PC-3 (cell line): Measurements from ENCODE around the gene OR52I1. TPM values are rescaled to one million over a fixed set of nuclear protein-coding genes. Genes with fewer than 3 reads are reported as not detected.

ENCODE experiments used
- ATAC-seq: fragments of 200-7000 bp; cut with Tn5 transposase; 2 replicates; pipeline ENCODE4 v1.9.1; 2020; ENCODE audit warnings: mild to moderate bottlenecking, moderate library complexity
- BruUV-seq: library from RNA; stranded (reverse); fragments of 400-500 nt; replicated peaks from 2 replicates; lab custom pipeline; 2021; lab: Mats Ljungman, UMichigan
- CTCF ChIA-PET: fragments of 300-600 bp; sonication (Branson Sonifier 250); formaldehyde crosslinking; loops from one replicate; lab custom pipeline; 2022; ENCODE audit warnings: antibody characterized with exemption; lab: Charles Lee
- POLR2A ChIA-PET: fragments of 300-600 bp; sonication (Branson Sonifier 250); formaldehyde crosslinking; loops from one replicate; lab custom pipeline; 2022; ENCODE audit warnings: antibody characterized with exemption; ENCODE audit not compliant: unreplicated experiment; lab: Charles Lee
- DNase-seq: peaks from one replicate; pipeline ENCODE4 v3.0.0-alpha.2; 2015
- H2AFZ ChIP-seq: fragments of 300-600 bp; sonication (generic); 2 replicates; pipeline ENCODE4 v1.6.0; 2016; ENCODE audit warnings: antibody characterized with exemption, low read length
- H3F3A ChIP-seq: fragments of 300-600 bp; sonication (generic); one replicate; pipeline ENCODE4 v1.6.0; 2017; ENCODE audit warnings: antibody characterized with exemption, low read length, control low read depth, mild to moderate bottlenecking; ENCODE audit not compliant: unreplicated experiment
- H3K27ac ChIP-seq: fragments of 300-600 bp; sonication (generic); 2 replicates; pipeline ENCODE4 v1.5.1; 2016; ENCODE audit warnings: mild to moderate bottlenecking, low read length
- H3K27me3 ChIP-seq: fragments of 300-600 bp; sonication (generic); 2 replicates; pipeline ENCODE4 v1.6.1; 2016; ENCODE audit warnings: low read length, mixed read lengths
- H3K36me3 ChIP-seq: fragments of 300-600 bp; sonication (generic); 2 replicates; pipeline ENCODE4 v1.6.1; 2016; ENCODE audit warnings: low read depth, mixed run types, low read length, mixed read lengths
- H3K4me1 ChIP-seq: fragments of 300-600 bp; sonication (generic); 2 replicates; pipeline ENCODE4 v1.5.1; 2016; ENCODE audit warnings: low read length; ENCODE audit not compliant: insufficient read depth
- H3K4me2 ChIP-seq: fragments of 300-600 bp; sonication (generic); 2 replicates; pipeline ENCODE4 v1.6.0; 2016; ENCODE audit warnings: low read length
- H3K4me3 ChIP-seq: fragments of 300-600 bp; sonication (generic); 2 replicates; pipeline ENCODE4 v1.5.1; 2016; ENCODE audit warnings: mild to moderate bottlenecking, low read length, mixed read lengths
- H3K79me2 ChIP-seq: fragments of 300-600 bp; sonication (generic); 2 replicates; pipeline ENCODE4 v1.6.1; 2017; ENCODE audit warnings: low read length, mixed read lengths
- H3K9ac ChIP-seq: fragments of 300-600 bp; sonication (generic); 2 replicates; pipeline ENCODE4 v1.6.0; 2016; ENCODE audit warnings: mild to moderate bottlenecking, low read length
- H3K9me2 ChIP-seq: fragments of 300-600 bp; sonication (generic); replicated peaks from 2 replicates; pipeline ENCODE4 v1.6.1; 2016; ENCODE audit warnings: mixed run types, low read length, mixed read lengths
- H3K9me3 ChIP-seq: fragments of 300-600 bp; sonication (generic); 2 replicates; pipeline ENCODE4 v1.6.1; 2016; ENCODE audit warnings: low read length, mixed read lengths
- H4K20me1 ChIP-seq: fragments of 300-600 bp; sonication (generic); 2 replicates; pipeline ENCODE4 v1.6.1; 2016; ENCODE audit warnings: low read length, mixed read lengths
- CTCF ChIP-seq: fragments of 300-600 bp; sonication (generic); conservative IDR thresholded peaks from 2 replicates; pipeline ENCODE4 v1.5.1; 2017; ENCODE audit warnings: antibody characterized with exemption, low read depth, mild to moderate bottlenecking, low read length
- EZH2 ChIP-seq: fragments of 300-600 bp; sonication (generic); IDR thresholded peaks from one replicate; pipeline ENCODE4 v1.6.1; 2017; ENCODE audit warnings: antibody characterized with exemption, mild to moderate bottlenecking, low read length; ENCODE audit not compliant: unreplicated experiment
- EZH2phosphoT487 ChIP-seq: fragments of 300-600 bp; sonication (generic); IDR thresholded peaks from 2 replicates; pipeline ENCODE4 v1.6.1; 2018; ENCODE audit warnings: mild to moderate bottlenecking, antibody characterized with exemption, low read length, borderline replicate concordance
- intact Hi-C: fragments of 100-400 bp; cut with micrococcal nuclease; formaldehyde crosslinking; loops from 2 replicates; pipeline ENCODE4 v1.9.0; 2023
- total RNA-seq: library from RNA; depleted of rRNA; stranded (reverse); fragments of >200 nt; gene quantifications from 2 replicates; pipeline ENCODE4 v1.2.3, GENCODE V29; 2014

The OR52I1 gene
- total RNA-seq, 1 experiment from 2014 or later = not detected

GRCh38 chr11:4619514-4619913 lies 25.7 kb downstream of the OR52I1 start:
- Histone ChIP-seq H2AFZ (no peak overlapping the region), H3K79me2 (no peaks in the 10 kb centered on the region), H3K9me3 (no peaks in the 10 kb centered on the region), H4K20me1 (no peaks in the 10 kb centered on the region), H3K4me2 (no peak overlapping the region), H3K27me3 (peaks cover 29% of the 10 kb centered on the region), H3K4me3 (no peak overlapping the region), H3K36me3 (no peaks in the 10 kb centered on the region), H3K27ac (no peak overlapping the region), H3K9ac (no peak overlapping the region), H3K9me2 (no peaks in the 10 kb centered on the region), H3K4me1 (no peaks in the 10 kb centered on the region), H3F3A (no peaks in the 10 kb centered on the region)
- DNase-seq (no peak), ATAC-seq (no peak)
- ChIA-PET POLR2A (no interaction called here), CTCF (no interaction called here)
- BruUV-seq = no TSS peak
- no peak for TF ChIP-seq EZH2
- TF ChIP-seq CTCF = no peak
- no peak for TF ChIP-seq EZH2phosphoT487
- intact Hi-C loops = no loop called here

GRCh38 chr11:4626207-4627099 lies 32.6 kb downstream of the OR52I1 start:
- Histone ChIP-seq H3K9me2 (no peaks in the 10 kb centered on the region), H3K9ac (no peak overlapping the region), H3K4me1 (no peaks in the 10 kb centered on the region), H3K36me3 (no peaks in the 10 kb centered on the region; the same call in 1 of the 2 replicates), H3K9me3 (no peaks in the 10 kb centered on the region), H4K20me1 (no peaks in the 10 kb centered on the region), H3K79me2 (no peaks in the 10 kb centered on the region), H3F3A (no peaks in the 10 kb centered on the region), H3K4me2 (peak overlapping the region; percentile 34; the same call in 1 of the 2 replicates), H3K4me3 (no peak overlapping the region), H3K27me3 (peaks cover 21% of the 10 kb centered on the region), H3K27ac (no peak overlapping the region), H2AFZ (no peak overlapping the region)
- POLR2A ChIA-PET = no interaction called here
- TF ChIP-seq EZH2 (no peak), EZH2phosphoT487 (no peak), CTCF (peak; percentile 79)
- intact Hi-C loops = loop anchor here (10.0 kb wide), 1 partner anchor 758 kb away; the partner anchor contains the start of gene OR51M1
- CTCF ChIA-PET = no interaction called here
- ATAC-seq = peak; percentile 85
- peak; percentile 84 for DNase-seq
- no TSS peak for BruUV-seq

- Histone ChIP-seq H3F3A (no peaks in the 10 kb centered on the region), H4K20me1 (no peaks in the 10 kb centered on the region), H3K4me3 (no peak overlapping the region), H2AFZ (no peak overlapping the region), H3K27ac (no peak overlapping the region), H3K79me2 (no peaks in the 10 kb centered on the region), H3K4me1 (no peaks in the 10 kb centered on the region), H3K27me3 (no peaks in the 10 kb centered on the region), H3K36me3 (no peaks in the 10 kb centered on the region), H3K9me2 (no peaks in the 10 kb centered on the region), H3K9ac (no peak overlapping the region), H3K9me3 (no peaks in the 10 kb centered on the region), H3K4me2 (no peak overlapping the region)
- ChIA-PET POLR2A (no interaction called here), CTCF (no interaction called here)
- no peak for TF ChIP-seq EZH2phosphoT487
- no peak for TF ChIP-seq CTCF
- TF ChIP-seq EZH2 = no peak
- intact Hi-C loops = no loop called here
- DNase-seq (no peak), ATAC-seq (no peak)
- BruUV-seq = no TSS peak
These were observed 42.3 kb downstream of the OR52I1 start for GRCh38 chr11:4636136-4636535.
